Kidney (tissue), 14 donors: ENCODE measurements around the gene OSBPL2. TPM values are rescaled to one million over a fixed set of nuclear protein-coding genes. Genes with fewer than 3 reads are reported as not detected.

Experiments
- DNase-seq, 5 donors: peaks; one replicate each; pipeline ENCODE4 v3.0.0-alpha.2; 2013 to 2020
- FAIRE-seq: peaks from 2 replicates; lab custom pipeline; 2012; peaks lifted over from hg19 to GRCh38; lab: Jason Lieb, UNC
- H3K27ac ChIP-seq, 2 donors: one replicate each; pipeline ENCODE4 v1.7.0; 2013; ENCODE audit warnings: low read depth in 2 of 2, low read length in 2 of 2, inconsistent platforms in 1 of 2
- H3K27me3 ChIP-seq: one replicate; pipeline ENCODE4 v1.7.1; 2013; ENCODE audit warnings: low read length, inconsistent platforms; ENCODE audit not compliant: control insufficient read depth, insufficient read depth
- H3K36me3 ChIP-seq, 3 donors: one replicate each; pipeline versions ENCODE4 v1.7.0 to v1.7.1; 2013; ENCODE audit warnings: low read length in 3 of 3, control low read depth in 1 of 3, inconsistent platforms in 1 of 3; ENCODE audit not compliant: insufficient read depth in 3 of 3, control insufficient read depth in 2 of 3
- H3K4me1 ChIP-seq, 3 donors: one replicate each; pipeline versions ENCODE4 v1.7.0 to v1.7.1; 2013; ENCODE audit warnings: low read length in 3 of 3, inconsistent platforms in 1 of 3, low read depth in 1 of 3; ENCODE audit not compliant: control insufficient read depth in 2 of 3, insufficient read depth in 2 of 3
- H3K4me3 ChIP-seq, 3 donors: one replicate each; pipeline versions ENCODE4 v1.7.0 to v1.8.1; 2013; ENCODE audit warnings: low read length in 3 of 3, control low read depth in 1 of 3, inconsistent platforms in 1 of 3
- H3K9ac ChIP-seq, 3 donors: one replicate each; pipeline versions ENCODE4 v1.7.0 to v1.7.1; 2013; ENCODE audit warnings: low read length in 3 of 3, control low read depth in 1 of 3, inconsistent platforms in 1 of 3
- H3K9me3 ChIP-seq, 3 donors: one replicate each; pipeline versions ENCODE4 v1.7.0 to v1.7.1; 2013; ENCODE audit warnings: low read length in 3 of 3, control low read depth in 1 of 3, inconsistent platforms in 1 of 3; ENCODE audit not compliant: control insufficient read depth in 2 of 3, insufficient read depth in 1 of 3
- CTCF ChIP-seq: IDR thresholded peaks from 3 replicates; pipeline ENCODE4 v1.5.1; 2012; ENCODE audit warnings: mild to moderate bottlenecking, moderate library complexity, borderline replicate concordance; ENCODE audit not compliant: insufficient read depth; ENCODE audit errors: extremely low read depth
- intact Hi-C: fragments of 100-400 bp; cut with DNase I; formaldehyde crosslinking; loops from one replicate; pipeline ENCODE4 v1.11.1; 2022
- polyA plus RNA-seq: library from polyadenylated mRNA; stranded (reverse); fragments of 350-450 nt; fragmentation: Illumina TruSeq; extraction: RNeasy Lipid Tissue Mini Kit (QIAGEN cat#74804); gene quantifications from one replicate; pipeline ENCODE4 v1.2.3, GENCODE V29; 2014; ENCODE audit warnings: low read depth, low replicate concordance; ENCODE audit not compliant: insufficient read depth
- total RNA-seq: library from RNA; stranded (reverse); fragmentation: NEBNext Ultra II Directional; extraction: Animal tissue kit (Norgen Biotek cat#: 25700); gene quantifications from one replicate; pipeline ENCODE4 v1.2.1, GENCODE V29; 2021
- donor health status: control.
- donor health status: control.
- donor health status: control.
- donor health status: control.
- donor health status: control.
- donor health status: DM: yes; HTN: yes; CAD: no.
- donor health status: Normal renal cell carcinoma (clear cell type).

The OSBPL2 gene
- total and polyA plus RNA-seq, 2 donors from 2014 or later: 20.4 to 57.1 TPM

- DNase-seq (no peak), FAIRE-seq (no peak)
- no peak overlapping the region for H3K9ac ChIP-seq
- H3K27ac ChIP-seq: no peak overlapping the region
- H3K36me3 ChIP-seq: peaks cover 0 to 36% (median 24%) of the 10 kb centered on the region in 3 donors
- no peak for TF ChIP-seq CTCF
- no peaks in the 10 kb centered on the region for H3K27me3 ChIP-seq
- intact Hi-C loops: no loop called here
- no peaks in the 10 kb centered on the region for H3K4me1 ChIP-seq
- no peaks in the 10 kb centered on the region for H3K9me3 ChIP-seq
- no peak overlapping the region for H3K4me3 ChIP-seq
Measured at GRCh38 chr20:62328684-62329388, 90.5 kb downstream of the OSBPL2 start.

- FAIRE-seq (no peak), DNase-seq (no peak)
Measured at GRCh38 chr20:62329389-62330377, 91.4 kb downstream of the OSBPL2 start.

GRCh38 chr20:62330576-62331317 lies 92.4 kb downstream of the OSBPL2 start:
- Histone ChIP-seq H3K27ac (no peak overlapping the region), H3K4me1 (no peaks in the 10 kb centered on the region), H3K36me3 (peaks cover 0 to 30% (median 19%) of the 10 kb centered on the region in 3 donors), H3K27me3 (no peaks in the 10 kb centered on the region), H3K4me3 (no peak overlapping the region), H3K9ac (no peak overlapping the region), H3K9me3 (no peaks in the 10 kb centered on the region)
- intact Hi-C loops: no loop called here
- DNase-seq (no peak), FAIRE-seq (no peak)
- TF ChIP-seq CTCF: no peak

More at GRCh38 chr20:62329389-62330377, 91.4 kb downstream of the OSBPL2 start:
- H3K9me3 ChIP-seq: no peaks in the 10 kb centered on the region
- H3K4me1 ChIP-seq: no peaks in the 10 kb centered on the region
- no peak for TF ChIP-seq CTCF
- H3K9ac ChIP-seq: no peak overlapping the region
- no peak overlapping the region for H3K27ac ChIP-seq
- no peak overlapping the region for H3K4me3 ChIP-seq
- peaks cover 0 to 31% (median 24%) of the 10 kb centered on the region in 3 donors for H3K36me3 ChIP-seq
- H3K27me3 ChIP-seq: no peaks in the 10 kb centered on the region
- intact Hi-C loops: no loop called here
